ENCODE results near the gene IQSEC1. TPM values are rescaled to one million over a fixed set of nuclear protein-coding genes. Genes with fewer than 3 reads are reported as not detected.

The IQSEC1 gene
- total and polyA plus RNA-seq, 9 of the 15 experiments (the other 6 are each of a cell fraction or from before 2014, with no cell fraction given), result 0.56 to 39.0 (median 6.8) TPM

- TF ChIP-seq JUND (IDR thresholded peaks at IDR 0.05; ENCODE audit: borderline replicate concordance, low read depth, low read length) (peak; percentile 95), JUND (tag; IDR thresholded peaks at IDR 0.05; ENCODE audit: borderline replicate concordance, low read depth, low read length) (peak; percentile 84; the same call in 2 of the 3 replicates), ZNF347 (CRISPR knock-in tag; IDR thresholded peaks at IDR 0.05; ENCODE audit: low read depth) (no peak), XRCC3 (IDR thresholded peaks at IDR 0.05) (no peak), TCF15 (CRISPR knock-in tag; IDR thresholded peaks at IDR 0.05) (no peak; the same call in 1 of the 2 replicates), MNT (conservative IDR thresholded peaks at IDR 0.05) (peak; percentile 99), FOXK1 (CRISPR knock-in tag; IDR thresholded peaks at IDR 0.05; ENCODE audit: borderline replicate concordance) (no peak), BRCA1 (IDR thresholded peaks at IDR 0.05) (no peak), BRCA1 (CRISPR knock-in tag; IDR thresholded peaks at IDR 0.05) (no peak), ESRRA (IDR thresholded peaks at IDR 0.05; ENCODE audit: borderline replicate concordance, low read depth) (peak; percentile 90), ZNF165 (CRISPR knock-in tag; IDR thresholded peaks at IDR 0.05; ENCODE audit: borderline replicate concordance) (peak; percentile 68; the same call in 1 of the 2 replicates), NR2C2 (CRISPR knock-in tag; IDR thresholded peaks at IDR 0.05) (peak; percentile 92), NR2C2 (tag; IDR thresholded peaks at IDR 0.05) (peak; percentile 99), ATF4 (CRISPR knock-in tag; IDR thresholded peaks at IDR 0.05) (peak; percentile 66; the same call in 1 of the 2 replicates), NCOA6 (IDR thresholded peaks at IDR 0.05) (no peak), TAF15 (IDR thresholded peaks at IDR 0.05; ENCODE audit: low read depth, low read length) (no peak), ZNF212 (CRISPR knock-in tag; IDR thresholded peaks at IDR 0.05) (0 out of 2 replicates have a peak, but pooled peaks have one; percentile 66), STAG1 (CRISPR knock-in tag; IDR thresholded peaks at IDR 0.05; ENCODE audit: borderline replicate concordance) (no peak), SMAD3 (CRISPR knock-in tag; conservative IDR thresholded peaks at IDR 0.05) (peak; percentile 42; the same call in 1 of the 2 replicates), KLF1 (tag; IDR thresholded peaks at IDR 0.05) (no peak), PHF21A (IDR thresholded peaks at IDR 0.05; ENCODE audit: borderline replicate concordance, low read depth) (no peak), HIVEP1 (CRISPR knock-in tag; IDR thresholded peaks at IDR 0.05) (peak; percentile 78; the same call in 1 of the 2 replicates), HOMEZ (CRISPR knock-in tag; IDR thresholded peaks at IDR 0.05) (0 out of 2 replicates have a peak, but pooled peaks have one; percentile 32), MEIS2 (IDR thresholded peaks at IDR 0.05; ENCODE audit: partially characterized antibody) (peak; percentile 57)
Measured at GRCh38 chr3:12999147-13000140, 73.8 kb downstream of the IQSEC1 start (continued).
